GM23338 (cell line): Measurements from ENCODE around the gene PID1.

ENCODE experiments used
- CREB1 ChIP-seq: fragments of 250-450 bp; sonication (Bioruptor Pico); IDR thresholded peaks from 2 replicates; pipeline ENCODE4 v1.5.0; 2020; ENCODE audit warnings: low read depth, mild to moderate bottlenecking, moderate library complexity
- CTCF ChIP-seq, 2 experiments: fragments of 200-600 bp in 1 of 2; sonication (generic) in 1 of 2; conservative IDR thresholded peaks; 2 replicates each; pipeline versions ENCODE4 v1.5.1 to v1.6.1; 2016 to 2017; ENCODE audit warnings: antibody characterized with exemption in 2 of 2, low read depth in 2 of 2, mild to moderate bottlenecking in 2 of 2, moderate library complexity in 1 of 2
- ETS1 ChIP-seq: IDR thresholded peaks from 2 replicates; pipeline ENCODE4 v1.6.1; 2016; ENCODE audit warnings: antibody characterized with exemption
- EZH2 ChIP-seq: fragments of 200-600 bp; sonication (generic); IDR thresholded peaks from one replicate; pipeline ENCODE4 v1.8.0; 2017; ENCODE audit warnings: antibody characterized with exemption, mild to moderate bottlenecking, low read depth; ENCODE audit not compliant: unreplicated experiment
- EZH2phosphoT487 ChIP-seq: fragments of 200-600 bp; sonication (generic); IDR thresholded peaks from one replicate; pipeline ENCODE4 v1.8.1; 2018; ENCODE audit warnings: antibody characterized with exemption; ENCODE audit not compliant: unreplicated experiment
- POLR2AphosphoS5 ChIP-seq: IDR thresholded peaks from 2 replicates; pipeline ENCODE4 v1.6.1; 2016; ENCODE audit warnings: antibody characterized with exemption, low read depth
- STAT1 ChIP-seq: IDR thresholded peaks from one replicate; pipeline ENCODE4 v1.6.1; 2016; ENCODE audit warnings: antibody characterized with exemption; ENCODE audit not compliant: unreplicated experiment
- ZNF114 ChIP-seq: fragments of 250-450 bp; sonication (Bioruptor Pico); IDR thresholded peaks from 2 replicates; pipeline ENCODE4 v1.5.0; 2020; ENCODE audit warnings: mild to moderate bottlenecking, moderate library complexity
- TF ChIP-seq, protein P1 (sequence below): IDR thresholded peaks from one replicate; pipeline ENCODE4 v1.6.1; 2018; ENCODE audit warnings: antibody characterized with exemption; ENCODE audit not compliant: unreplicated experiment

- TF ChIP-seq CREB1 (CRISPR knock-in tag) (no peak), CTCF (conservative IDR thresholded peaks at IDR 0.05; ENCODE audit: low read depth in 2 of 2) (no peak), EZH2phosphoT487 (no peak), POLR2AphosphoS5 (no peak), EZH2 (no peak), ETS1 (no peak), STAT1 (no peak), ZNF114 (no peak)
- TF ChIP-seq, protein P1, sequence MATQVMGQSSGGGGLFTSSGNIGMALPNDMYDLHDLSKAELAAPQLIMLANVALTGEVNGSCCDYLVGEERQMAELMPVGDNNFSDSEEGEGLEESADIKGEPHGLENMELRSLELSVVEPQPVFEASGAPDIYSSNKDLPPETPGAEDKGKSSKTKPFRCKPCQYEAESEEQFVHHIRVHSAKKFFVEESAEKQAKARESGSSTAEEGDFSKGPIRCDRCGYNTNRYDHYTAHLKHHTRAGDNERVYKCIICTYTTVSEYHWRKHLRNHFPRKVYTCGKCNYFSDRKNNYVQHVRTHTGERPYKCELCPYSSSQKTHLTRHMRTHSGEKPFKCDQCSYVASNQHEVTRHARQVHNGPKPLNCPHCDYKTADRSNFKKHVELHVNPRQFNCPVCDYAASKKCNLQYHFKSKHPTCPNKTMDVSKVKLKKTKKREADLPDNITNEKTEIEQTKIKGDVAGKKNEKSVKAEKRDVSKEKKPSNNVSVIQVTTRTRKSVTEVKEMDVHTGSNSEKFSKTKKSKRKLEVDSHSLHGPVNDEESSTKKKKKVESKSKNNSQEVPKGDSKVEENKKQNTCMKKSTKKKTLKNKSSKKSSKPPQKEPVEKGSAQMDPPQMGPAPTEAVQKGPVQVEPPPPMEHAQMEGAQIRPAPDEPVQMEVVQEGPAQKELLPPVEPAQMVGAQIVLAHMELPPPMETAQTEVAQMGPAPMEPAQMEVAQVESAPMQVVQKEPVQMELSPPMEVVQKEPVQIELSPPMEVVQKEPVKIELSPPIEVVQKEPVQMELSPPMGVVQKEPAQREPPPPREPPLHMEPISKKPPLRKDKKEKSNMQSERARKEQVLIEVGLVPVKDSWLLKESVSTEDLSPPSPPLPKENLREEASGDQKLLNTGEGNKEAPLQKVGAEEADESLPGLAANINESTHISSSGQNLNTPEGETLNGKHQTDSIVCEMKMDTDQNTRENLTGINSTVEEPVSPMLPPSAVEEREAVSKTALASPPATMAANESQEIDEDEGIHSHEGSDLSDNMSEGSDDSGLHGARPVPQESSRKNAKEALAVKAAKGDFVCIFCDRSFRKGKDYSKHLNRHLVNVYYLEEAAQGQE: no peak
Measured at GRCh38 chr2:229160984-229161383, 110.1 kb downstream of the PID1 start.
